Left kidney (tissue), 2 donors: Measurements from ENCODE around the gene CTAG1B. TPM values are rescaled to one million over a fixed set of nuclear protein-coding genes. Genes with fewer than 3 reads are reported as not detected.
"Not testable (repeated sequence)": the region's sequence is repeated elsewhere in the genome, so short reads cannot be mapped to it uniquely, and the experiment has no call there.

Experiments used
- DNase-seq: peaks from one replicate; pipeline ENCODE4 v3.0.0-alpha.2; 2013
- polyA plus RNA-seq: library from polyadenylated mRNA; unstranded; fragments of 120-200 nt; gene quantifications from one replicate; pipeline ENCODE4 v1.2.1, GENCODE V29; 2013; ENCODE audit not compliant: insufficient read length

The CTAG1B gene
- polyA plus RNA-seq, 1 donor, result not detected

GRCh38 chrX:154584585-154585183 is 34.4 kb downstream of the CTAG1B start, which contains the start of gene CTAG1A:
Gene CTAG1A (plus strand): TSS chrX:154585133. CDS start chrX:154585207, 74 bp downstream.
- not testable (repeated sequence) for DNase-seq

GRCh38 chrX:154582994-154583393 is 36.1 kb downstream of the CTAG1B start:
- DNase-seq, result not testable (repeated sequence)

DNA sequence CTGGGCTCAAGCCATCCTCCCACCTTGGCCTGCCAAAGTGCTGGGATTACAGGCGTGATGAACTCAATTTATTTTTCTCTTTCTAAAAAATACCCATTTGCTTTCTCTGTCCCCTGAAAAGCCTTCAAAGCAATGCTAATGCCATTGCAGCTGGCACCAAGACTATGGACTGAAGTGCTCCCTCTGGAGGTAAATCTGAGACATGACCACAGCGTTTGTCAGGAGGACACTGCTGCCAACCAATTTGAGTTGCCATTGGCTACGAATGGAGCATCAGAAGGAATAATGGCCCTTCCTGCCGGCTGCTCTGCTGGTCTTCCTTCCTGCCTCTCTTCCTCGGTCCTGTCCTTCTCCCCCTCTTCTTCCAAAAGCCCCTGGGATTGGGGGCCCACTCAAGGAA is 44.0 kb downstream of the CTAG1B start:
- DNase-seq, result not testable (repeated sequence)

DNA sequence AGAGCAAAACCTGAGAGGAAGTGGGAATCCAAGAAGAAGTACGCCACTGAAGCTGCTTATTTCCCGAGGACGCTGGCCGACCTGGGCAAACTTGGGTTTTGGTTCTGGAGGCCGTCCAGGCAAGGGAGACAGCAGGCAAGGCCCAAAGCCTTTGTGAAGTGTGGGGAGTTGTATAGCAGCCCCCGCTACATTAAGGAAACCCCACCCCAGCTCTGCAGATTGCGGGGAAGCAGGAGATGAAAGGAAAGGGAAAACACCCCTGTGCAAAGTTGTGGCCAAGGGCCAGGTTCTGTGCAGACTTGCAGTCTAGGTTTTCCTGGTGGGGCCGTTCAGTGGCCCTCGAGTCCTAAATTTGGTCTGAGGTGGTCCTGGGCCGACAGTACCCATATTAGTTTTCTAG is 46.0 kb downstream of the CTAG1B start:
- not testable (repeated sequence) for DNase-seq

DNA sequence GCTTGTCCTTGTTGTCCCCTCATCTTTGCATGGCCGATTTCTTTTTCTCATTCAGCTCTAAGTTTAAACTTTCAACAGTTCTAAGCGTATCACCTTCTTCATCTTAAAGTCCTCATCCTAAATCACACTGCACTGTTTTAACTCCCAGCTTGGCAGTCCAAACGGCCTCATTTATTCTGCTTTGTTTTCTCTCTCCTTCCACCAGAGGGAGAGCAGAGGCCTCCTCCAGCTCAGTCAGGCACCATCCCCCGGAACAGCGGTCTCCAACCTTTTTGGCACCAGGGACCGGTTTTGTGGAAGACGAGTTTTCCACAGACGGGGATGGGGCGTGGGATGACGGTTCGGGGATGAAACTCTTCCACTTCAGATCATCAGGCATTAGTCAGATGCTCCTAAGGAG is 48.7 kb downstream of the CTAG1B start:
- not testable (repeated sequence) for DNase-seq

Other genes with a start within 250 kb of the CTAG1B start
- gene FLNA, start 244.6 kb downstream of the CTAG1B start, polyA plus RNA-seq, result 416 TPM
- gene EMD, start 240.0 kb downstream of the CTAG1B start, polyA plus RNA-seq, result 68.2 TPM
- gene RPL10, start 220.9 kb downstream of the CTAG1B start, polyA plus RNA-seq, result 2,735 TPM
- gene DNASE1L1, start 210.0 kb downstream of the CTAG1B start, polyA plus RNA-seq, result 13.1 TPM
- 39.1 TPM for gene TAFAZZIN, start 207.7 kb downstream of the CTAG1B start, polyA plus RNA-seq
- gene ATP6AP1, start 190.6 kb downstream of the CTAG1B start, polyA plus RNA-seq, result 140 TPM
- 126 TPM for gene GDI1, start 182.1 kb downstream of the CTAG1B start, polyA plus RNA-seq
- gene FAM50A, start 175.1 kb downstream of the CTAG1B start, polyA plus RNA-seq, result 49.6 TPM
- 60.5 TPM for gene PLXNA3, start 161.0 kb downstream of the CTAG1B start, polyA plus RNA-seq
- 8.9 TPM for gene LAGE3, start 140.0 kb downstream of the CTAG1B start, polyA plus RNA-seq
- 24.5 TPM for gene UBL4A, start 132.7 kb downstream of the CTAG1B start, polyA plus RNA-seq
- 15.2 TPM for gene SLC10A3, start 128.7 kb downstream of the CTAG1B start, polyA plus RNA-seq
- gene FAM3A, start 103.0 kb downstream of the CTAG1B start, polyA plus RNA-seq, result 28.7 TPM
- 41.7 TPM for gene G6PD, start 72.4 kb downstream of the CTAG1B start, polyA plus RNA-seq
- 14.0 TPM for gene IKBKG, start 71.7 kb downstream of the CTAG1B start, polyA plus RNA-seq
- gene CTAG1A, start 34.1 kb downstream of the CTAG1B start, polyA plus RNA-seq, result not detected
- not detected for gene CTAG2, start 34.3 kb upstream of the CTAG1B start, polyA plus RNA-seq
- gene GAB3, start 131.8 kb upstream of the CTAG1B start, polyA plus RNA-seq, result 2.5 TPM
- 75.6 TPM for gene DKC1, start 143.6 kb upstream of the CTAG1B start, polyA plus RNA-seq
- gene MPP1, start 186.2 kb upstream of the CTAG1B start, polyA plus RNA-seq, result 40.7 TPM
- not detected for gene SMIM9, start 215.4 kb upstream of the CTAG1B start, polyA plus RNA-seq